Measurements from ENCODE around the gene CYFIP1. TPM values are rescaled to one million over a fixed set of nuclear protein-coding genes. Genes with fewer than 3 reads are reported as not detected.

CYFIP1 gene
- total RNA-seq, 1 donor: 108 TPM

- peak; percentile 30 for DNase-seq (ENCODE audit: low read depth)
- TF ChIP-seq CTCF (IDR thresholded peaks at IDR 0.05; ENCODE audit: insufficient read depth, low read depth, low read length): no peak
- H3K4me3 ChIP-seq (ENCODE audit: low read depth, low read length): no peak overlapping the region
Measured at GRCh38 chr15:22919171-22919570, 61.0 kb downstream of the CYFIP1 start.

DNA sequence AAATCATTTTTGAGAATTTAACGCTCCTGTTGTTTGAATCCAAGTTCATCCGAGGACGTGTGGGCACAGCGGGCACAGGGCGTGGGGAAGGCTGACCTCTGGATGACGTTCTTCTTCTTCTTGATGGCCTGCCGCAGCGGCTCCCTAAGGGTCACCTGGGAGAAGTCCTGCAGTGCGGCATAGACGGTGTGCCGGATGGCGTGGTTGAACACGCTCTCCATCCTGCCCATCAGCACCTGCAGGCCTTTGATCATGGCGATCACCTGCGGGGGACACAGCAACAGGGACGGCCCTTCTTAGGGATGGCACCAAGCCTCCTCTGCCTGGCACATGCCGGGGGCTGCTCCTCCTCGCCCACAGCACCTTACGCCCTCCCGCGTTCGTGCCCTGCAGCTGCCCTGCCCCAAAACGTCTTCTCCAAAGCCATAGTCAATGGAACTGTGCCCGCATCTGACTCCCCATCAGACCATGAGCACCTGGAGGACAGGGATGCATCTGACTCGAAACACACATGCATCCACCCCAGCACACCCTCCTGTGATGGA is 61.5 kb downstream of the CYFIP1 start:
- TF ChIP-seq CTCF (IDR thresholded peaks at IDR 0.05; ENCODE audit: insufficient read depth, low read depth, low read length): no peak
- no peak for DNase-seq (ENCODE audit: low read depth)
- H3K4me3 ChIP-seq (ENCODE audit: low read depth, low read length): no peak overlapping the region

DNA sequence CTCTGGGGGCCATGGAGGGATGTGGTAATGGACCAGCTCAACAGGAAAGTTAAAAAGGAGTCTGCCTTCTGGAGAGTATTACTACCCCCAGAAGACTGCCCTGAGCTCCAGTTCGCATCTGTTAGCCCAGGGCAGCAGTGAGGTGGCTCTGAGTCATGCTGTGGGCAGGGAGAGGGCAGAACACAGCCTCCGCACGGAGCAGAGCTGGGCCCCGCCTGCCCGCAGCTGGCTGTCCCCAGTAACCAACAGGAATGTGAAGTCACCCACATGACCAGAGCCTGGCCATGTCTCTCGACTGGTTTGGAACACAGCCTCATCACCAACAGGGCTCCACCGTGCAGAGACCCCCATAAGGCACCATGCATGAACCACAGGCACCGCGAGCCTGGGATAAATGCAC is 62.1 kb downstream of the CYFIP1 start:
- DNase-seq (ENCODE audit: low read depth): peak; percentile 26
- no peak for TF ChIP-seq CTCF (IDR thresholded peaks at IDR 0.05; ENCODE audit: insufficient read depth, low read depth, low read length)
- no peak overlapping the region for H3K4me3 ChIP-seq (ENCODE audit: low read depth, low read length)

- no peak for DNase-seq (ENCODE audit: low read depth)
- no peak for TF ChIP-seq CTCF (IDR thresholded peaks at IDR 0.05; ENCODE audit: insufficient read depth, low read depth, low read length)
- no peak overlapping the region for H3K4me3 ChIP-seq (ENCODE audit: low read depth, low read length)
Measured at GRCh38 chr15:22917556-22917955, 62.6 kb downstream of the CYFIP1 start.

DNA sequence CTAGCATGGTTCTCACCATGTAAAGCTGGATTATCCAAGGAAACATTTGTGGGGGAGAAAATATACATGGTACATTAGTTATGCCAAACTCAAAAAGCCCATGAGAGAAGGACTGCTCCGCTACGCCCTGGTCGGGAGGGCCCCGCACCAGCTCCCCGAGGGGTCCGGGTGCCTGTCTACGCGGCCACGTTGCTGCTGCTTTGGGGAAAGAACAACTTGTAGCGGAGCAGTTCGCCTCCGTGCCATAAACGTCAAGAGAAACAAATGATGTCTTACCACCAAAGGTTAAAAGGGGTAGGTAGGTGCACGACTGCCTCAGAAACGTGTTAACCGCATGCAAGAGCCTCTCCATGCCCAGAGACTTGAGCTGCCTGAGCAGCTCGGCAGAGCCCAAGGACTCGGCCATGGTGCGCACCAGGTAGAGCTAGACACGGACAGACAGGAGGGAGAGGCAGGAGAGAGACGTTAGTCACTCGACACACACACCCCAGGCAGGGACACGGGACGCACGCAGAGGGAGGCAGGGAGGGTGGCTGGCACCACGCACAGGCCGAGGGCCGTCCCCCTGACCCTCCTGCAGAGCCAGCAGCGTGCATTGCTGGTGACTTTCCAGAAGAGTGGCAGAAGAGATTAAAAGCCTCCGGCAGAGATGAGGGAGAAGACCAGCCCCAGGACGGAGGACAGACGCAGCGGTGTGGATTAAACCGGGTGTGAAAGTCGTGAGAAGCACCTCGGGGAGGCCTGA is 63.4 kb downstream of the CYFIP1 start:
- TF ChIP-seq CTCF (IDR thresholded peaks at IDR 0.05; ENCODE audit: insufficient read depth, low read depth, low read length): no peak
- no peak for DNase-seq (ENCODE audit: low read depth)

DNA sequence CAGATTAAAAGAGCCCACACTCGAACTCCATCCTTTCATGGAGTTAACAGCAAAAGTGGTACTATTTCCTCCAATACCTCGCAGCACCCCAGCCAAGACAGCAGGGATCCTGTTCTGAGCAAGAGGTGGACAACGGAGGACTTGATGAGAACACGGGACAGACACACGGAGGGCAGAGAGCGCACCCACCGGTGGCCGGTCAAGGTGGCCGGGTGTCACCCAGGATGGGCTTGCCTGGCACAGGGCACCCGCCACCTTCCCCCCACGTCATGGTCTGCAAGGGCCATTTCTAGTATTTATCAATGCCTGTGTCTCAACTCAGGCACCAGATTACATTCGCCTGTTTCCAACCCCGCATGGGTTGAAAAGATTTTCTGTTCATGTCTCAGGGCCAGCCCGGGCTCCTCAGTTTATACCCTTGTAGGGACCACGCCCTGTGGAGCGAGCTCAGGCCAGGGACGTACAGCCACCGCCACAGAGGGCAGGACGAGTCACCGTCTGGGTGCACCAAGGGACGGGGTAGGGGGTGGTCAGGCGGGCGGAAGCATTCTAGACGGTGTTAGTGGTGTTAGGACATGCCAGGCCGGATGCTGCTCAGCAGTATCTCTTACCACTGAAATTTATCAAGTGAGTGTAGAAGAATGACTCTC is 64.2 kb downstream of the CYFIP1 start:
- H3K4me3 ChIP-seq (ENCODE audit: low read depth, low read length): no peak overlapping the region
- DNase-seq (ENCODE audit: low read depth): no peak
- no peak for TF ChIP-seq CTCF (IDR thresholded peaks at IDR 0.05; ENCODE audit: insufficient read depth, low read depth, low read length)

More for the DNA sequence above, 63.4 kb downstream of the CYFIP1 start:
- H3K4me3 ChIP-seq (ENCODE audit: low read depth, low read length): no peak overlapping the region
